Upper lobe of left lung (tissue), 6 donors: Measurements from ENCODE around the gene GARRE1. TPM values are rescaled to one million over a fixed set of nuclear protein-coding genes. Genes with fewer than 3 reads are reported as not detected.
"Not testable (repeated sequence)": the region's sequence is repeated elsewhere in the genome, so short reads cannot be mapped to it uniquely, and the experiment has no call there.

Source experiments
- ATAC-seq, 2 donors: fragments of 200-7000 bp; cut with Tn5 transposase; one replicate each; pipeline ENCODE4 v1.9.1; 2022; ENCODE audit warnings: mild to moderate bottlenecking in 2 of 2, moderate library complexity in 2 of 2; ENCODE audit not compliant: low FRiP score in 2 of 2
- DNase-seq, 2 donors: peaks; one replicate each; pipeline ENCODE4 v3.0.0-alpha.2; 2019 to 2020
- H3K27ac ChIP-seq, 4 donors: fragments of 200-600 bp; sonication (generic); one replicate each; pipeline ENCODE4 v1.5.1; 2016 to 2019
- H3K27me3 ChIP-seq, 4 donors: fragments of 200-600 bp; sonication (generic); one replicate each; pipeline ENCODE4 v1.5.1; 2017 to 2019
- H3K36me3 ChIP-seq, 4 donors: fragments of 200-600 bp; sonication (generic); one replicate each; pipeline ENCODE4 v1.5.1; 2016 to 2019
- H3K4me1 ChIP-seq, 4 donors: fragments of 200-600 bp; sonication (generic); one replicate each; pipeline ENCODE4 v1.5.1; 2018 to 2019
- H3K4me3 ChIP-seq, 4 donors: fragments of 200-600 bp; sonication (generic); one replicate each; pipeline ENCODE4 v1.5.1; 2017 to 2019; ENCODE audit warnings: mild to moderate bottlenecking in 2 of 4, moderate library complexity in 1 of 4
- H3K9me3 ChIP-seq, 4 donors: fragments of 200-600 bp; sonication (generic); one replicate each; pipeline ENCODE4 v1.5.1; 2018 to 2019
- EP300 ChIP-seq, 4 donors: sonication (generic); formaldehyde crosslinking; IDR thresholded peaks; one replicate each; pipeline ENCODE4 v1.5.1; 2017; ENCODE audit warnings: antibody characterized with exemption in 4 of 4, control low read depth in 2 of 4
- POLR2A ChIP-seq, 4 donors: fragments of 450-650 bp; IDR thresholded peaks; one replicate each; pipeline ENCODE4 v1.5.1; 2016 to 2017; ENCODE audit warnings: antibody characterized with exemption in 4 of 4, mild to moderate bottlenecking in 2 of 4
- POLR2AphosphoS5 ChIP-seq, 2 donors: sonication (generic); formaldehyde crosslinking; IDR thresholded peaks; one replicate each; pipeline ENCODE4 v1.5.1; 2017; ENCODE audit warnings: antibody characterized with exemption in 2 of 2
- WGBS, 2 donors: methylation state at CpG; one replicate each; pipeline ENCODE4 v1.1.5; 2017 to 2018; 5-methylcytosine and 5-hydroxymethylcytosine counted together
- total RNA-seq, 6 donors: library from RNA; depleted of rRNA in 4 of 6; stranded (reverse); fragments of >200 nt in 4 of 6; gene quantifications; one replicate each; pipeline versions ENCODE4 v1.1.0 to v1.2.1, GENCODE V29; 2016 to 2021
- TF ChIP-seq, protein P1 (sequence below), 6 experiments: fragments of 450-650 bp in 4 of 6; fragments of 200-600 bp in 2 of 6; sonication (generic) in 2 of 6; IDR thresholded peaks; one replicate each; pipeline ENCODE4 v1.5.1; 2016 to 2019; ENCODE audit warnings: antibody characterized with exemption in 6 of 6
- donor health status: DM: no; HTN: no; CAD: no; lungs with moderate emphysema.
- donor health status: DM: no; HTN: yes; CAD: no; lungs with severe emphysema.

Gene GARRE1
- total RNA-seq, 6 donors from 2014 or later, result 18.2 to 36.7 (median 28.1) TPM

DNA sequence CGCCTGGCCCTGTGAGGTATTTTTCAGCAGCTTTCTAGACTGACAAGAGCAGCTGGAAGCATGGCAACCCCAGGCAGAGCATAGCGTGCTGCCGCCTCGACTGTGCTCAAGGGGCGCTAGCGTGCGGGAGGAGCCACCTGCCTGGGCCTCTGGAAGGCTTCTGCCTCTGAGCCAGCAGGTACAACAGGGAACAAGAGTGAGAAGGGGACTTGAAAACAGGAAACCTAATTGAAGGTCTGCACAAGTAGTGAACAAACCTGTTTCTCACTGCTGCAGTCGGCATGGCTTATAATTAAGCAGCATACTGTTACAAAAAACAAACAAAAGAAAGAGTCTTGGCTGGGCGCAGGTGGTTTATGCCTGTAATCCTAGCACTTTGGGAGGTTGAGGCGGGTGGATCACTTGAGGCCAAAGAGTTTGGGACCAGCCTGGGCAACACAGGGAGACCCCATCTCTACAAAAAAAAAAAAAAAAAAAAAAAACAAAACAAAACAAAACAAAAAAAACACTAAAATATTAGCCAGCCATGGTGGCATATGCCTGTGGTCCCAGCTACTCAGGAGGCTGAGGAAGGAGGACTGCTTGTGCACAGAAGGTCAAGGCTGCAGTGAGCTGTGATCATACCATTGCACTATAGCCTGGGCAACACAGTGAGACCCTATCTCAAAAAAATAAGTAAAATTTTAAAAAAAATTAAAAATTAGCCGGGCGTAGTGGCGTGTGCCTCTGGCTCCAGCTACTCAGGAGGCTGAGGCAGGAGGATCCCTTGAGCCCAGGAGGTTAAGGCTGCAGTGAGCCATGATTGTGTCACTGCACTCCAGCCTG lies 12.6 kb upstream of the GARRE1 start:
- H3K27me3 ChIP-seq, result no peaks in the 10 kb centered on the region
- 73 to 78% methylated on average over 13 of the region's 13 CpGs for WGBS, 2 donors

DNA sequence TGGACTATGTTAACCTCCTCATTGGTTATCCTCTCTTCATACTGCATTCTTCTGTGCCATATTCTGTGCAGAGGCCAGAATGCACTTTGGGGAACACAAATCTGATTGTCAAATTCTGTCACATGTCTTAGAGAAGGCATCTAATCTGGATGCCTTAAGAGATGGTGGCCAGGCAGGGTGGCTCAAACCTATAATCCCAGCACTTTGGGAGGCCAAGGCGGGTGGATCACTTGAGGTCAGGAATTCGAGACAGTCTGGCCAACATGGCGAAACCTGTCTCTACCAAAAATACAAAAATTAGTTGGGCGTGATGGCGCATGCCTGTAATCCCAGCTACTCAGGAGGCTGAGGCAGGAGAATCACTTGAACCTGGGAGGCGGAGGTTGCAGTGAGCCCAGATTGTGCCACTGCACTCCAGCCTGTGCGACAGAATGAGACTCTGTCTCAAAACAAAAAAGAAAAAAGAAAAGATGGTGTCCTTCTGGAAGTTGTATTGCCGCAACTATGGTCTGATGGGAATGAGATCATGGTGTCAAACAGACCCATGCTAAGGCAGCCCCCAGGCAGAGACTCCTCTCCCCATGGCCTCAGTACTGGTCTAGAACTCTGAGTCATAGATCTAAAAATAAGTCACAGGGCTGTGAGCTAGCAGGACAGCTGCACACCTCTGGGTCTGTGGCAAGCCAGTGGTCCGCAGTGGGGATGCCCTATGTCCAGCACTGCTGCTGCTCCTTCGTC lies 11.0 kb upstream of the GARRE1 start:
- not testable (repeated sequence) for H3K36me3 ChIP-seq, H3K4me3 ChIP-seq, H3K4me1 ChIP-seq, DNase-seq, H3K27ac ChIP-seq, H3K9me3 ChIP-seq, H3K27me3 ChIP-seq
- ATAC-seq, result peak in 1 of 2 donors; percentile 30
- WGBS, 2 donors, result 91 to 97% methylated on average over 7 to 10 of the region's 10 CpGs

More for the DNA sequence above, 12.6 kb upstream of the GARRE1 start:
- Histone ChIP-seq H3K4me1 (no peaks in the 10 kb centered on the region), H3K36me3 (no peaks in the 10 kb centered on the region), H3K9me3 (no peaks in the 10 kb centered on the region), H3K4me3 (no peak overlapping the region), H3K27ac (no peak overlapping the region)
- peak; percentile 66 to 94 for ATAC-seq
- TF ChIP-seq POLR2A (IDR thresholded peaks at IDR 0.05), result no peak
- TF ChIP-seq, protein P1, sequence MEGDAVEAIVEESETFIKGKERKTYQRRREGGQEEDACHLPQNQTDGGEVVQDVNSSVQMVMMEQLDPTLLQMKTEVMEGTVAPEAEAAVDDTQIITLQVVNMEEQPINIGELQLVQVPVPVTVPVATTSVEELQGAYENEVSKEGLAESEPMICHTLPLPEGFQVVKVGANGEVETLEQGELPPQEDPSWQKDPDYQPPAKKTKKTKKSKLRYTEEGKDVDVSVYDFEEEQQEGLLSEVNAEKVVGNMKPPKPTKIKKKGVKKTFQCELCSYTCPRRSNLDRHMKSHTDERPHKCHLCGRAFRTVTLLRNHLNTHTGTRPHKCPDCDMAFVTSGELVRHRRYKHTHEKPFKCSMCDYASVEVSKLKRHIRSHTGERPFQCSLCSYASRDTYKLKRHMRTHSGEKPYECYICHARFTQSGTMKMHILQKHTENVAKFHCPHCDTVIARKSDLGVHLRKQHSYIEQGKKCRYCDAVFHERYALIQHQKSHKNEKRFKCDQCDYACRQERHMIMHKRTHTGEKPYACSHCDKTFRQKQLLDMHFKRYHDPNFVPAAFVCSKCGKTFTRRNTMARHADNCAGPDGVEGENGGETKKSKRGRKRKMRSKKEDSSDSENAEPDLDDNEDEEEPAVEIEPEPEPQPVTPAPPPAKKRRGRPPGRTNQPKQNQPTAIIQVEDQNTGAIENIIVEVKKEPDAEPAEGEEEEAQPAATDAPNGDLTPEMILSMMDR (IDR thresholded peaks at IDR 0.05), result peak in 4 of 6 experiments; percentile 25 to 42 (median 40)
- peak; percentile 83 to 87 for DNase-seq

GRCh38 chr19:34243876-34244578 lies 10.3 kb upstream of the GARRE1 start:
- DNase-seq, result peak in 1 of 2 donors; percentile 21
- H3K9me3 ChIP-seq, result no peaks in the 10 kb centered on the region
- H3K27me3 ChIP-seq, result no peaks in the 10 kb centered on the region
- H3K4me1 ChIP-seq, result no peaks in the 10 kb centered on the region
- WGBS, 2 donors, result 85 to 93% methylated on average over 12 to 17 of the region's 17 CpGs
- no peak overlapping the region for H3K4me3 ChIP-seq
- no peak for TF ChIP-seq EP300 (IDR thresholded peaks at IDR 0.05)
- H3K36me3 ChIP-seq, result no peaks in the 10 kb centered on the region
- no peak for ATAC-seq
- no peak overlapping the region for H3K27ac ChIP-seq

DNA sequence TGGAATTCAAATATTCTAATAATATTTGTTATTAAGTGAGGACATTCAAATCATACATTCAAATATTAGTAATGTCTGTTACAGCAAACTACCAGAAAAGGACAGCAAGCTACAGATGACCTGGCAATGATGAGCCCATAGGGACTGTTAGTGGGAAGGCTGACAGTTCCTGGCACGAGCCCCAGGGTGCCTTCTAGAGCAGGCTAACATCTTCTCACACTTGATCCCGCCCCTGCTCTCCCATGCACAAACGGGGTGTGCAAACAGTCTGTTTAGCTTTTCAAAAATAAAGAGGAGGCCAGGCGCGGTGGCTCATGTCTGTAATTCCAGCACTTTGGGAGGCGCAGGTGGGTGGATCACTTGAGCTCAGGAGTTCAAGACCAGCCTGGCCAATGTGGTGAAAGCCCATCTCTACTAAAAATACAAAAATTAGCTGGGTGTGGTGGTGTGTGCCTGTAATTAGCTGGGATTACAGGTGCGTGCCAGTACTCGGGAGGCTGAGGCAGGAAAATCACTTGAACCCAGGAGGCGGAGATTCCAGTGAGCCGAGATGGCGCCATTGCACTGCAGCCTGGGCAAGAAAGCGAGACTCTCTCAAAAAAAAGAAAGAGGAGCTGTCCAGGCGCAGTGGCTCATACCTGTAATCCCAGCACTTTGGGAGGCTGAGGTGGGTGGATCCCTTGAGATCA lies 9.6 kb upstream of the GARRE1 start:
- Histone ChIP-seq H3K9me3 (no peaks in the 10 kb centered on the region), H3K27me3 (no peaks in the 10 kb centered on the region), H3K4me1 (no peaks in the 10 kb centered on the region), H3K27ac (no peak overlapping the region), H3K36me3 (no peaks in the 10 kb centered on the region), H3K4me3 (no peak overlapping the region)
- DNase-seq (no peak), ATAC-seq (no peak)
- WGBS, 2 donors, result 73 to 81% methylated on average over 13 of the region's 13 CpGs
- TF ChIP-seq, protein P1 (IDR thresholded peaks at IDR 0.05), result no peak
- TF ChIP-seq POLR2A (IDR thresholded peaks at IDR 0.05), result no peak
- TF ChIP-seq EP300 (IDR thresholded peaks at IDR 0.05), result no peak
- no peak for TF ChIP-seq POLR2AphosphoS5 (IDR thresholded peaks at IDR 0.05)

DNA sequence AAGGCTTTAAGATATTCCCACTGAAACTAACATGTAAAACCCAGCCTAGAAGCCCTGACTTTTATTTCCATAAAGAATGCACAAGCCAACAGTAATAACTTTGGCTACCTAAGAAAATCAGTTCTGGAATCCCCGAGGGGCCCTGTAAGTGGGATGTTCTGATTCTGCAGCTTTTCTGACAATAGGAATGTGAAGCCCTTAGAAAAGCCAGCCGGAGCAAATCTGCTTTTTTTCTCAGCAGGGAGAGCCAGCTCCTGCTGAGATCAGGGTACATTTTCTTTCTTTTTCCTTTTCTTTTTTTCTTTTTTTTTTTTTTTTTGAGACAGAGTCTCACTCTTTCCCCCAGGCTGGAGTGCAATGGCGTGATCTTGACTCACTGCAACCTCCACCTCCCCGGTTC lies 8.0 kb upstream of the GARRE1 start:
- 73 to 74% methylated on average over 4 of the region's 4 CpGs for WGBS, 2 donors
- Histone ChIP-seq H3K4me3 (no peak overlapping the region), H3K36me3 (no peaks in the 10 kb centered on the region), H3K9me3 (no peaks in the 10 kb centered on the region), H3K27me3 (no peaks in the 10 kb centered on the region), H3K27ac (no peak overlapping the region), H3K4me1 (no peaks in the 10 kb centered on the region)
- ATAC-seq (no peak), DNase-seq (no peak)
- TF ChIP-seq EP300 (IDR thresholded peaks at IDR 0.05) (no peak), POLR2AphosphoS5 (IDR thresholded peaks at IDR 0.05) (no peak), POLR2A (IDR thresholded peaks at IDR 0.05) (no peak)
- TF ChIP-seq, protein P1 (IDR thresholded peaks at IDR 0.05), result no peak
